GM18508 (cell line): ENCODE data around the gene EIF2S1.

Source experiments
- ATAC-seq: cut with Tn5 transposase; IDR thresholded peaks from one replicate; pipeline ENCODE4 v1.9.1; 2021; ENCODE audit warnings: moderate number of reproducible peaks; ENCODE audit not compliant: insufficient read depth, unreplicated experiment

Gene EIF2S1

GRCh38 chr14:67429510-67430205, 69.5 kb downstream of the EIF2S1 start:
- ATAC-seq, result no peak

- ATAC-seq, result no peak
Measured at GRCh38 chr14:67432050-67432564, 72.0 kb downstream of the EIF2S1 start.

DNA sequence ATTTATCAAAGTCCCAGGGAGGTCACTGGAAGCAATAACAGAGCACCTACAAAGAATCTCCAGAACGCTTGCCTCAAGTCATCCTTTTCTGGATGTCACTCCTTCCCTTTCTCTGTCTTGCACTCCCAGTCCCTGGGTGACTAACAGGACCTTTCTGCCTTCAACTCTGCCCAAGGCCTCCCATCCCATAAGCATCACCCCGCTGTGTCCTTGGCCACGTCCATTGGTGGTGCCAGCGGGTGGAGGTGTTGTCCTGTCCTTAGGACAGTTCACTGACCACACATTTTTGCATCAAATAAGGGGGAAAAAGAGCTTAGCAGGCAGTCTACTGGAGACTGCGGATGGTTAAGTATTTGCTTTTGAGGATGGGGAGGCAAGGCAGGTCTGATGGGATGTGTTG, 75.5 kb downstream of the EIF2S1 start:
- no peak for ATAC-seq
